Endodermal cell (in vitro differentiated cells): ENCODE results near the gene TMEM8B. TPM values are rescaled to one million over a fixed set of nuclear protein-coding genes. Genes with fewer than 3 reads are reported as not detected.

Source experiments
- DNase-seq: peaks from one replicate; pipeline ENCODE4 v3.0.0-alpha.2; 2017
- H3K27ac ChIP-seq: 2 replicates; pipeline ENCODE4 v1.5.1; 2013; ENCODE audit warnings: mild to moderate bottlenecking, low read depth, low read length, moderate library complexity
- H3K27me3 ChIP-seq: 2 replicates; pipeline ENCODE4 v1.6.1; 2013; ENCODE audit warnings: mild to moderate bottlenecking, low read length, moderate library complexity; ENCODE audit not compliant: insufficient read depth, control insufficient read depth, poor library complexity, severe bottlenecking
- H3K36me3 ChIP-seq: 2 replicates; pipeline ENCODE4 v1.7.0; 2013; ENCODE audit warnings: mild to moderate bottlenecking, low read length, moderate library complexity; ENCODE audit not compliant: control insufficient read depth, insufficient read depth
- H3K4me1 ChIP-seq: one replicate; pipeline ENCODE4 v1.7.0; 2013; ENCODE audit warnings: low read length; ENCODE audit not compliant: control insufficient read depth, insufficient read depth
- H3K4me3 ChIP-seq: 2 replicates; pipeline ENCODE4 v1.5.1; 2013; ENCODE audit warnings: mild to moderate bottlenecking, low read length, moderate library complexity
- H3K9ac ChIP-seq: 2 replicates; pipeline ENCODE4 v1.6.1; 2013; ENCODE audit warnings: mild to moderate bottlenecking, low read length, moderate library complexity; ENCODE audit not compliant: poor library complexity, severe bottlenecking; ENCODE audit errors: extremely low read depth
- H3K9me3 ChIP-seq: 2 replicates; pipeline ENCODE4 v1.6.1; 2013; ENCODE audit warnings: mild to moderate bottlenecking, low read length, moderate library complexity; ENCODE audit not compliant: control insufficient read depth
- H3K27ac Mint-ChIP-seq: 2 replicates; pipeline ENCODE4 v1.8.0; 2020; ENCODE audit warnings: mixed read lengths
- H3K27me3 Mint-ChIP-seq: 2 replicates; pipeline ENCODE4 v1.8.0; 2021; ENCODE audit warnings: mild to moderate bottlenecking, mixed read lengths; ENCODE audit not compliant: insufficient read depth
- H3K36me3 Mint-ChIP-seq: 2 replicates; pipeline ENCODE4 v1.8.0; 2020; ENCODE audit warnings: low read depth, mixed read lengths
- H3K4me1 Mint-ChIP-seq: 2 replicates; pipeline ENCODE4 v1.8.0; 2020; ENCODE audit warnings: mixed read lengths
- H3K4me3 Mint-ChIP-seq: 2 replicates; pipeline ENCODE4 v1.8.0; 2020; ENCODE audit warnings: mild to moderate bottlenecking, moderate library complexity, mixed read lengths
- H3K9me3 Mint-ChIP-seq: 2 replicates; pipeline ENCODE4 v1.8.0; 2020; ENCODE audit warnings: mild to moderate bottlenecking, mixed read lengths
- CTCF ChIP-seq: fragments of 200-600 bp; sonication (generic); conservative IDR thresholded peaks from 2 replicates; pipeline ENCODE4 v1.5.0; 2021; ENCODE audit warnings: antibody characterized with exemption, mild to moderate bottlenecking
- WGBS, 2 experiments: methylation state at CpG; one replicate each; pipeline versions ENCODE4 v1.1.5 to v1.1.7; 2013; ENCODE audit warnings: missing lambda C conversion rate in 2 of 2, mixed read lengths in 1 of 2; ENCODE audit not compliant: insufficient coverage in 1 of 2, insufficient read length in 1 of 2; 5-methylcytosine and 5-hydroxymethylcytosine counted together
- total RNA-seq, 2 donors: library from RNA; stranded (reverse); fragmentation: NEBNext Ultra II Directional in 1 of 2; extraction: Animal tissue kit (Norgen Biotek cat#: 25700) in 1 of 2; gene quantifications; 2 replicates in 1 of 2; 3 replicates in 1 of 2; pipeline ENCODE4 v1.2.1, GENCODE V29; 2021

TMEM8B gene
- total RNA-seq, 2 donors from 2014 or later = 12.8 to 18.3 TPM

DNA sequence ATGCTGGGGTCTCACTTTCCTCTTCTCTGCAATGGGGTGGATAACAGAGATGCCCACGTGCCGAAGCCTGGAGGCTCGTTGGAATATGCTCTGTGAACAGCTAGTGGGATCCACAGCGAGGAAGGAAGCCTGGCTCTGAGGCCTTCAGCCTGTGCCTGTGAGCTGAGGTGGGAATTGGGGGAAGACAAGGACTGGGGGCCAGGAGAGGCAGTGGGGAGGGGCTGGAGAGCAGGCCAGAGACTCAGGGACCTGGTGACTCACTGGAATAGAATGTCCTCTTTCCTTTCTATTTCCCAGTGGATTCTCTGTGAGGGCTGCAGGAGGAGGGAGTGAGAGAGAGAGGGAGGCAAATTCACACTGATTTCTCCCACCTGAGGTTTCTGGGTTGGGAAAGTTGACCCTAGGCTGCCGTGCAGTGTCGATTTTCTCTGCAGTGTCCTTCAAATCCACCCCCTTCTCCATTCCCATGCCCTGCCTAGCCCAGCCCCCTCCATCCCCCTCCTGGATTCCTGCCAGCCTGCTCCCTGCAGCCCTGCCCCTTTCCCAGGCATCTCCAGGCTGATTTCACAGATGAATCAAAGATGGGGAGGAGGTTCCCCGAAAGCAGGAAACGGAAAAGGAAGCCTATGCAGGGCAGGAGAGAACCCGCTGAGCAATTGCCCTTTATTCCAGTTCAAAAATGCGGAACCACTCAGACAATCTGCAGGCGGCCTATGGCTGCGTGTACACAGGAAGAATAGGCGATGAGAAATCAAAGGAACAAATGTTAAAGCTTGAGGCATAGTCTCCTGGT lies 78.9 kb downstream of the TMEM8B start:
- Histone ChIP-seq H3K27ac (peak overlapping the region; percentile 85), H3K9ac (peak overlapping the region; percentile 8), H3K36me3 (no peaks in the 10 kb centered on the region), H3K4me3 (no peak overlapping the region), H3K27me3 (no peaks in the 10 kb centered on the region), H3K9me3 (no peaks in the 10 kb centered on the region), H3K4me1 (peaks cover 13% of the 10 kb centered on the region)
- 44 to 54% methylated on average over 9 to 13 of the region's 13 CpGs for WGBS, 2 experiments
- no peaks in the 10 kb centered on the region for H3K36me3 Mint-ChIP-seq
- TF ChIP-seq CTCF = no peak
- peaks cover 11% of the 10 kb centered on the region for H3K27me3 Mint-ChIP-seq
- peak; percentile 90 for DNase-seq
- H3K4me1 Mint-ChIP-seq = peaks cover 29% of the 10 kb centered on the region
- no peaks in the 10 kb centered on the region for H3K9me3 Mint-ChIP-seq
- H3K4me3 Mint-ChIP-seq = no peak overlapping the region
- peak overlapping the region; percentile 87 for H3K27ac Mint-ChIP-seq

DNA sequence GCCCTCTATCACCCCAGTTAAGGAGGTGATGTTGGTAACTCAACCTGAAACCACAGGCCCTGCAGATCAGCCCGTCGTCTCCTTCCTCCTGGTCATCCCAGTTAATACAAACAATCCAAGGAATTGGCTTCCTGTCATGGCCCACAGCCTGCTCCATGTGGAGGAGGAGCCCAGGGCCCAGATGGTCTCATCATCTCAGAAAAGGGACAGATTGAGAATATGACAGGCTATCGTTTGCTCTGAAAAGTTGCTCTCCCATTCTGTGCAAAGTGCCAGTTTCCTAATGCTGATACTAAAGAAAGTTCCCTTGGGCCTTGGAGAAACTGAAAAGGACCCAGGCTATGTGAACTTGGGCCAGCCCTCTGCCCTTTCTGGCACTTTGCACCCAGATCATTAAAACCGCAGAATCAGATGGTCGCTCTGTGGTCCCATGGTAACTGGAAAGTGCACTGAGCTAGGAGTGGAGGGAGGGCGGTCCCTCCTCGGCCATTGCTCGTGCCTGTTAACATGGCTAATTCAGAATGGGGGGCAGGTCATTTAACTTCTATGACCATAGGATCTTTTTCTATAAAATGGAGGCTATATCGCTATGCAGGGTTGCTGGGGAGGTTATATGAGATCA lies 79.6 kb downstream of the TMEM8B start:
- WGBS, 2 experiments = 85 to 93% methylated on average over 7 to 9 of the region's 9 CpGs
- Mint-ChIP-seq H3K4me1 (peaks cover 29% of the 10 kb centered on the region), H3K27me3 (peaks cover 11% of the 10 kb centered on the region), H3K27ac (peak overlapping the region; percentile 44), H3K4me3 (no peak overlapping the region), H3K9me3 (no peaks in the 10 kb centered on the region), H3K36me3 (no peaks in the 10 kb centered on the region)
- DNase-seq = no peak
- Histone ChIP-seq H3K4me1 (peaks cover 13% of the 10 kb centered on the region), H3K27ac (peak overlapping the region; percentile 85), H3K27me3 (no peaks in the 10 kb centered on the region), H3K9ac (no peak overlapping the region), H3K4me3 (no peak overlapping the region), H3K36me3 (no peaks in the 10 kb centered on the region), H3K9me3 (no peaks in the 10 kb centered on the region)
- TF ChIP-seq CTCF = no peak

DNA sequence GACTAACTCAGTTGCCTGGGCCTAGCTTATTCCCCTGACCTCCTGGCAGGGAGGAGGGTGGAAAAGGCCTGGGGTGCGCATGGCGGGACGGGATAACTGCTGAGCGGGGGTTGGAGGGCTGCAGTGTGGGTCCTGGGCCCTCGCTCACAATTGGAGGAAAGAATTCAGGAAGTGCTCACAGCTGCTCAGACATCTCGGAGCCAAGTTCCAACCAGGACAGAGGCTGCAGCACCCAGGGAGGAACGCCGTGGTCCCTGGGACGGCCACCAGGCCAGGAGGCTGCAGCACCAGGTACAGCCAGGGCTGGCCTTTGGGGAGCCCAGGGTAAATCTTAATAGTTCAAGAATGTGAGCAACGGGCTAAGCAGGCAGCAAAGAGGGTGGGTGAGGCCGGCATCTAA lies 80.2 kb downstream of the TMEM8B start, which contains the start of gene SPAAR:
SPAAR (plus strand) TSS at position 217 of the 400 bp plus-strand sequence. CDS start 974 bp downstream, outside the sequence.
- Mint-ChIP-seq H3K9me3 (no peaks in the 10 kb centered on the region), H3K27me3 (peaks cover 11% of the 10 kb centered on the region), H3K36me3 (no peaks in the 10 kb centered on the region), H3K4me3 (no peak within 1 kb of the TSS), H3K4me1 (peaks cover 29% of the 10 kb centered on the region), H3K27ac (peak within 1 kb of the TSS; percentile 75)
- Histone ChIP-seq H3K27ac (peak within 1 kb of the TSS; percentile 85), H3K27me3 (no peaks in the 10 kb centered on the region), H3K4me1 (peaks cover 13% of the 10 kb centered on the region), H3K9me3 (no peaks in the 10 kb centered on the region), H3K9ac (no peak within 1 kb of the TSS), H3K36me3 (no peaks in the 10 kb centered on the region), H3K4me3 (no peak within 1 kb of the TSS)
- DNase-seq = peak; percentile 73
- TF ChIP-seq CTCF = no peak
- 91 to 93% methylated on average over 10 to 11 of the region's 11 CpGs for WGBS, 2 experiments
